WERI-Rb-1 (cell line): ENCODE data around the gene TSHR.
A peak's percentile ranks its signal among the peaks of the same experiment; 100 is the strongest.

Experiments
- DNase-seq: peaks from one replicate; pipeline ENCODE4 v3.0.0-alpha.2; 2020
- H3K27ac ChIP-seq: fragments of 250-450 bp; sonication (Bioruptor Pico); 2 replicates; pipeline ENCODE4 v1.5.1; 2020; ENCODE audit warnings: mild to moderate bottlenecking, moderate library complexity
- H3K27me3 ChIP-seq: fragments of 250-450 bp; sonication (Bioruptor Pico); 2 replicates; pipeline ENCODE4 v1.5.1; 2021; ENCODE audit warnings: mild to moderate bottlenecking, low read depth, moderate library complexity; ENCODE audit not compliant: insufficient read depth, severe bottlenecking
- H3K36me3 ChIP-seq: fragments of 250-450 bp; sonication (Bioruptor Pico); 2 replicates; pipeline ENCODE4 v1.5.1; 2020; ENCODE audit warnings: mild to moderate bottlenecking, moderate library complexity
- H3K4me3 ChIP-seq: 2 replicates; pipeline ENCODE4 v1.5.1; 2011; ENCODE audit warnings: low read depth, mild to moderate bottlenecking, control low read depth, low read length
- H3K9me3 ChIP-seq: fragments of 250-450 bp; sonication (Bioruptor Pico); 2 replicates; pipeline ENCODE4 v1.5.1; 2021; ENCODE audit warnings: mild to moderate bottlenecking, moderate library complexity; ENCODE audit not compliant: severe bottlenecking
- TF ChIP-seq, protein P1 (sequence below): IDR thresholded peaks from 2 replicates; pipeline ENCODE4 v1.5.1; 2011; ENCODE audit warnings: low read depth, mild to moderate bottlenecking, control low read depth, inconsistent platforms, low read length

The TSHR gene

DNA sequence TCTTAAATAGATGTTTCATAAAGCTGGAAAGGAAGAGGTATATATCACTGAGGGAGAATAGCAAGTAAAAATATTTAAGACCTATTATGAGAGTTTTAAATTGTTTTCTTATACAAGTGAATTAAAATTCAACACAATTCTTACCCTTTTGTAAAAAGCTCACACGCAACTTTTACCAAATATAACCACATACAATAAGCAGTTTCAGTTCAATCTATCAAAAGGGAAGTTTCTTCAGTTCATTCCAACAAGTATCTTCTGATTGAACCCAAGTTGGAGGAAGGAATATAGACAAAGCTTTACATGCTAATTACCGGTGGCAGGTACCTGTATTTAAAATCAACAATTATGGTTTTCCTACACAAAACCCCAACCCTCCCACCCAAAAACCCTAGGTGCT lies 224.2 kb downstream of the TSHR start:
- Histone ChIP-seq H3K36me3 (peaks cover 15% of the 10 kb centered on the region; the same call in 1 of the 2 replicates), H3K4me3 (no peak overlapping the region), H3K9me3 (no peaks in the 10 kb centered on the region), H3K27ac (no peak overlapping the region), H3K27me3 (no peaks in the 10 kb centered on the region)
- TF ChIP-seq, protein P1, sequence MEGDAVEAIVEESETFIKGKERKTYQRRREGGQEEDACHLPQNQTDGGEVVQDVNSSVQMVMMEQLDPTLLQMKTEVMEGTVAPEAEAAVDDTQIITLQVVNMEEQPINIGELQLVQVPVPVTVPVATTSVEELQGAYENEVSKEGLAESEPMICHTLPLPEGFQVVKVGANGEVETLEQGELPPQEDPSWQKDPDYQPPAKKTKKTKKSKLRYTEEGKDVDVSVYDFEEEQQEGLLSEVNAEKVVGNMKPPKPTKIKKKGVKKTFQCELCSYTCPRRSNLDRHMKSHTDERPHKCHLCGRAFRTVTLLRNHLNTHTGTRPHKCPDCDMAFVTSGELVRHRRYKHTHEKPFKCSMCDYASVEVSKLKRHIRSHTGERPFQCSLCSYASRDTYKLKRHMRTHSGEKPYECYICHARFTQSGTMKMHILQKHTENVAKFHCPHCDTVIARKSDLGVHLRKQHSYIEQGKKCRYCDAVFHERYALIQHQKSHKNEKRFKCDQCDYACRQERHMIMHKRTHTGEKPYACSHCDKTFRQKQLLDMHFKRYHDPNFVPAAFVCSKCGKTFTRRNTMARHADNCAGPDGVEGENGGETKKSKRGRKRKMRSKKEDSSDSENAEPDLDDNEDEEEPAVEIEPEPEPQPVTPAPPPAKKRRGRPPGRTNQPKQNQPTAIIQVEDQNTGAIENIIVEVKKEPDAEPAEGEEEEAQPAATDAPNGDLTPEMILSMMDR = no peak
- no peak for DNase-seq

- TF ChIP-seq, protein P1 = no peak
- Histone ChIP-seq H3K27ac (no peak overlapping the region), H3K9me3 (no peaks in the 10 kb centered on the region), H3K4me3 (no peak overlapping the region), H3K36me3 (peaks cover 57% of the 10 kb centered on the region), H3K27me3 (no peaks in the 10 kb centered on the region)
- DNase-seq = no peak
These were observed 232.6 kb downstream of the TSHR start for GRCh38 chr14:81187832-81188522.

- H3K27me3 ChIP-seq = no peaks in the 10 kb centered on the region
- TF ChIP-seq, protein P1 = no peak
- H3K9me3 ChIP-seq = no peaks in the 10 kb centered on the region
- no peak overlapping the region for H3K4me3 ChIP-seq
- no peak for DNase-seq
- peaks cover 68% of the 10 kb centered on the region for H3K36me3 ChIP-seq
- no peak overlapping the region for H3K27ac ChIP-seq
These were observed 237.2 kb downstream of the TSHR start for GRCh38 chr14:81192594-81192993.

DNA sequence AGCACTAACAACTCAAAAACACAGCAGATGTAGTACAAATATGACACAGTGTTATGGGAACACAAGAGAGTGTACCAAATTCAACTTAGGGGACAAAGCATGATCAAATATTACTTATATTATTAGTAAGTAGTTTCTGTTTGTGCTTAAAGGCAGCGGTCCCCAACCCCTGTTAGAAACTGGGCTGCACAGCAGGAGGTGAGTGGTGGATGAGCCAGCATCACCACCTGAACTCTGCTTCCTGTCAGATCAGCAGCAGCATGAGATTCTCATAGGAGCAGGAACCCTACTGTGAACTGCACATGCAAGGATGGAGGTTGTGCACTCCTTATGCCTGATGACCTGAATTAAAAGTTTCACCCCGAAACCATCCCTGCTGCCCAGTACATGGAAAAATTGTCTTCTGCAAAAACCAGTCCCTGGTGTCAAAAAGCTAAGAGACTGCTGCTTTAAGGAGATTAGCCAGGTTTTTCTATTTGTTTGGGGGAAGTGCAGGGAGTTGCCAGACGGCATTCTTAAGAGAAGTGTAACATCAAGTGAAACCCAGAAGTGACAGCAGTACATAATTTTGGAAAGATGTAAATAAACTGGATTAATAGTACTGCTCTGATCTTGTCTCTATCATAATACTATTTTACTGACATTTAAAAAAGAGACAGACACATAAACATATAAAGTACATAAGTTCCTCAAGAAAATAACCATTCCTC lies 238.7 kb downstream of the TSHR start:
- Histone ChIP-seq H3K36me3 (peaks cover 72% of the 10 kb centered on the region), H3K27ac (peak overlapping the region; percentile 8; the same call in 1 of the 2 replicates)

More for the DNA sequence above, 238.7 kb downstream of the TSHR start:
- TF ChIP-seq, protein P1 = no peak
- no peak for DNase-seq
- Histone ChIP-seq H3K27me3 (no peaks in the 10 kb centered on the region), H3K9me3 (no peaks in the 10 kb centered on the region), H3K4me3 (no peak overlapping the region)
